GM23338 (cell line): ENCODE results near the gene PPFIA1. TPM values are rescaled to one million over a fixed set of nuclear protein-coding genes. Genes with fewer than 3 reads are reported as not detected.

ENCODE experiments used
- ATAC-seq: fragments of 200-7000 bp; cut with Tn5 transposase; 3 replicates; pipeline ENCODE4 v1.9.1; 2020
- DNase-seq: peaks from one replicate; pipeline ENCODE4 v3.0.0-alpha.2; 2015; ENCODE audit warnings: low spot score
- H2AFZ ChIP-seq: fragments of 200-600 bp; sonication (generic); 2 replicates; pipeline ENCODE4 v1.8.0; 2016; ENCODE audit warnings: antibody characterized with exemption, mild to moderate bottlenecking, moderate library complexity
- H3F3A ChIP-seq: fragments of 200-600 bp; sonication (generic); replicated peaks from 2 replicates; pipeline ENCODE4 v1.8.0; 2017; ENCODE audit warnings: antibody characterized with exemption, mixed run types, low read depth
- H3K27ac ChIP-seq: fragments of 200-600 bp; sonication (generic); 2 replicates; pipeline ENCODE4 v1.6.1; 2016; ENCODE audit warnings: low read depth
- H3K27me3 ChIP-seq: fragments of 200-600 bp; sonication (generic); 2 replicates; pipeline ENCODE4 v1.8.0; 2016; ENCODE audit warnings: mild to moderate bottlenecking, mixed run types, moderate library complexity; ENCODE audit not compliant: insufficient read depth
- H3K36me3 ChIP-seq: fragments of 200-600 bp; sonication (generic); 2 replicates; pipeline ENCODE4 v1.8.0; 2016; ENCODE audit warnings: mild to moderate bottlenecking; ENCODE audit not compliant: insufficient read depth
- H3K4me1 ChIP-seq: fragments of 200-600 bp; sonication (generic); 2 replicates; pipeline ENCODE4 v1.8.0; 2016; ENCODE audit warnings: mild to moderate bottlenecking, moderate library complexity; ENCODE audit not compliant: insufficient read depth
- H3K4me2 ChIP-seq: fragments of 200-600 bp; sonication (generic); 2 replicates; pipeline ENCODE4 v1.7.1; 2017; ENCODE audit warnings: mixed run types
- H3K4me3 ChIP-seq: fragments of 200-600 bp; sonication (generic); 2 replicates; pipeline ENCODE4 v1.6.1; 2016; ENCODE audit warnings: mixed run types
- H3K79me2 ChIP-seq: fragments of 200-600 bp; sonication (generic); replicated peaks from 2 replicates; pipeline ENCODE4 v1.8.0; 2017; ENCODE audit warnings: mild to moderate bottlenecking; ENCODE audit not compliant: insufficient read depth
- H3K9me2 ChIP-seq: fragments of 200-600 bp; sonication (generic); 2 replicates; pipeline ENCODE4 v1.8.0; 2017; ENCODE audit not compliant: insufficient read depth
- H4K20me1 ChIP-seq: fragments of 200-600 bp; sonication (generic); replicated peaks from 2 replicates; pipeline ENCODE4 v1.8.0; 2017; ENCODE audit warnings: mild to moderate bottlenecking; ENCODE audit not compliant: insufficient read depth
- H3K27ac Mint-ChIP-seq: 2 replicates; pipeline ENCODE4 v1.8.0; 2020; ENCODE audit warnings: inconsistent platforms, mild to moderate bottlenecking, moderate library complexity, mixed read lengths
- H3K27me3 Mint-ChIP-seq: 3 replicates; pipeline ENCODE4 v1.8.0; 2022; ENCODE audit warnings: low read depth, mild to moderate bottlenecking, moderate library complexity, mixed read lengths, inconsistent platforms; ENCODE audit not compliant: insufficient read depth, poor library complexity
- H3K36me3 Mint-ChIP-seq: 3 replicates; pipeline ENCODE4 v1.8.0; 2021; ENCODE audit warnings: low read depth, mild to moderate bottlenecking, inconsistent platforms, moderate library complexity, mixed read lengths
- H3K4me1 Mint-ChIP-seq: 3 replicates; pipeline ENCODE4 v1.8.0; 2020; ENCODE audit warnings: mild to moderate bottlenecking, inconsistent platforms, mixed read lengths
- H3K4me3 Mint-ChIP-seq: 3 replicates; pipeline ENCODE4 v1.8.0; 2021; ENCODE audit warnings: moderate library complexity, mild to moderate bottlenecking, inconsistent platforms, mixed read lengths
- H3K9me3 Mint-ChIP-seq: 3 replicates; pipeline ENCODE4 v1.8.0; 2020; ENCODE audit warnings: moderate library complexity, mild to moderate bottlenecking, inconsistent platforms, mixed read lengths
- CREB1 ChIP-seq: fragments of 250-450 bp; sonication (Bioruptor Pico); IDR thresholded peaks from 2 replicates; pipeline ENCODE4 v1.5.0; 2020; ENCODE audit warnings: low read depth, mild to moderate bottlenecking, moderate library complexity
- EZH2 ChIP-seq: fragments of 200-600 bp; sonication (generic); IDR thresholded peaks from one replicate; pipeline ENCODE4 v1.8.0; 2017; ENCODE audit warnings: antibody characterized with exemption, mild to moderate bottlenecking, low read depth; ENCODE audit not compliant: unreplicated experiment
- EZH2phosphoT487 ChIP-seq: fragments of 200-600 bp; sonication (generic); IDR thresholded peaks from one replicate; pipeline ENCODE4 v1.8.1; 2018; ENCODE audit warnings: antibody characterized with exemption; ENCODE audit not compliant: unreplicated experiment
- JUNB ChIP-seq: IDR thresholded peaks from one replicate; pipeline ENCODE4 v1.6.1; 2016; ENCODE audit warnings: antibody characterized with exemption; ENCODE audit not compliant: unreplicated experiment
- NANOG ChIP-seq: IDR thresholded peaks from 2 replicates; pipeline ENCODE4 v1.6.1; 2016; ENCODE audit warnings: antibody characterized with exemption, borderline replicate concordance
- POLR2AphosphoS5 ChIP-seq: IDR thresholded peaks from 2 replicates; pipeline ENCODE4 v1.6.1; 2016; ENCODE audit warnings: antibody characterized with exemption, low read depth
- ZNF331 ChIP-seq: fragments of 250-450 bp; sonication (Bioruptor Pico); IDR thresholded peaks from 2 replicates; pipeline ENCODE4 v1.5.0; 2020; ENCODE audit warnings: low read depth, mild to moderate bottlenecking, moderate library complexity
- polyA plus RNA-seq: library from polyadenylated mRNA; unstranded; fragments of >200 nt; fragmentation: Nextera tagmentation; extraction: Ambion mirVana; gene quantifications from 2 replicates; pipeline ENCODE4 v1.2.1, GENCODE V29; 2016
- total RNA-seq: library from RNA; depleted of rRNA; stranded (reverse); fragments of >200 nt; shearing (Covaris generic); gene quantifications from 2 replicates; pipeline ENCODE4 v1.2.3, GENCODE V29; 2014
- TF ChIP-seq, protein P1 (sequence below): IDR thresholded peaks from 2 replicates; pipeline ENCODE4 v1.6.1; 2016; ENCODE audit warnings: antibody characterized with exemption
- TF ChIP-seq, protein P2 (sequence below): fragments of 250-450 bp; sonication (Bioruptor Pico); IDR thresholded peaks from 2 replicates; pipeline ENCODE4 v1.5.0; 2020; ENCODE audit warnings: mild to moderate bottlenecking, moderate library complexity

The PPFIA1 gene
- total and polyA plus RNA-seq, 2 experiments from 2014 or later: 41.7 to 62.0 TPM

DNA sequence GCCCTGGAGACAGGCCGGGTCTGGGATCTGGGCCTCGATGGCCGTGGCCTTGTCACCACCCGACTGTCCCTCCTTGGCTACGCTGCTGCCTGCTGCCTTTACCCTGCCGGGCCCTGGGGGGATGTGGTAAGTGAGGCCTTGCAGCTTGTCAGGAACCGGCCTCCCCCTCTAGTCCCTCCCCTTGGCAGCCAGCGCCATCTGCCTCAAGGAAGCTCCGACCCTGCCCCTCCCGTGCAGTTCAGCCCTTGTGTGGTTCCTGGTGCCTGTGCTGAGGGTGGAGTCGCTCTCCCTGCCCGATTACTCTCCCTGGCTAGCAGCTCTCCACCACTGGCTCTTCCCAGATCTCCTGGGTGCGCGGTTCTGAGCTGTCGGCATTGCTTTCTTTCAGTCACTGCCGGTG, 161.6 kb downstream of the PPFIA1 start:
- Histone ChIP-seq H3K9me2 (no peaks in the 10 kb centered on the region), H3K4me3 (no peak overlapping the region), H3K27me3 (no peaks in the 10 kb centered on the region), H3K4me1 (no peaks in the 10 kb centered on the region), H3K36me3 (peaks cover 22% of the 10 kb centered on the region; the same call in 1 of the 2 replicates), H3K79me2 (no peaks in the 10 kb centered on the region), H2AFZ (no peak overlapping the region), H3K27ac (no peak overlapping the region), H3K4me2 (no peak overlapping the region), H3F3A (no peaks in the 10 kb centered on the region), H4K20me1 (peaks cover 14% of the 10 kb centered on the region)
- Mint-ChIP-seq H3K9me3 (peaks cover 2% of the 10 kb centered on the region; the same call in 1 of the 3 replicates), H3K4me3 (no peak overlapping the region), H3K4me1 (peaks cover 4% of the 10 kb centered on the region; the same call in 1 of the 3 replicates), H3K27ac (no peak overlapping the region; the same call in 1 of the 2 replicates), H3K27me3 (peaks cover under 1% of the 10 kb centered on the region), H3K36me3 (peaks cover 88% of the 10 kb centered on the region)
- TF ChIP-seq, protein P1, sequence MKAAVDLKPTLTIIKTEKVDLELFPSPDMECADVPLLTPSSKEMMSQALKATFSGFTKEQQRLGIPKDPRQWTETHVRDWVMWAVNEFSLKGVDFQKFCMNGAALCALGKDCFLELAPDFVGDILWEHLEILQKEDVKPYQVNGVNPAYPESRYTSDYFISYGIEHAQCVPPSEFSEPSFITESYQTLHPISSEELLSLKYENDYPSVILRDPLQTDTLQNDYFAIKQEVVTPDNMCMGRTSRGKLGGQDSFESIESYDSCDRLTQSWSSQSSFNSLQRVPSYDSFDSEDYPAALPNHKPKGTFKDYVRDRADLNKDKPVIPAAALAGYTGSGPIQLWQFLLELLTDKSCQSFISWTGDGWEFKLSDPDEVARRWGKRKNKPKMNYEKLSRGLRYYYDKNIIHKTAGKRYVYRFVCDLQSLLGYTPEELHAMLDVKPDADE: no peak
- TF ChIP-seq JUNB (no peak), EZH2 (no peak)
- ATAC-seq (no peak; the same call in 2 of the 3 replicates), DNase-seq (no peak)

DNA sequence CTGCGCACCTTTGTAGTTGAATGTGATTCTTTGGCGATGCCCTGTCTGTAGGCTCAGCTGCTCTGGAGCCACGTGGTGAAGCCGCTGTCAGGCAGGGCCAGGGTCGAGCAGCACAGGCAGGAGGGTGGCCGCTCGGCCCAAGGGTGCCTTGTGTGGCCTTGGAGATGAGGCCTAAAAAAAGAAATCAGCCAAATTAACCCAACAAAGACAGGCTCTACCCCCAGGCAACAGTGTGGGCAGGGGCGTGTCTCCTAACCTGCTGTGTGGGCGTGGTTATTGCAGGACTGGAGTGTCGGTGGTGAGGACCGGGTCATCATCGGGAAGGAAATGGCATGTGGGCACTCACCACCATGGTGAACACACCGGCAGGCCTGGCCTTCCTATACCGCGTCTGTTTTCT, 162.1 kb downstream of the PPFIA1 start:
- H3K36me3 Mint-ChIP-seq: peaks cover 88% of the 10 kb centered on the region
- no peak for TF ChIP-seq ZNF331
- TF ChIP-seq, protein P2, sequence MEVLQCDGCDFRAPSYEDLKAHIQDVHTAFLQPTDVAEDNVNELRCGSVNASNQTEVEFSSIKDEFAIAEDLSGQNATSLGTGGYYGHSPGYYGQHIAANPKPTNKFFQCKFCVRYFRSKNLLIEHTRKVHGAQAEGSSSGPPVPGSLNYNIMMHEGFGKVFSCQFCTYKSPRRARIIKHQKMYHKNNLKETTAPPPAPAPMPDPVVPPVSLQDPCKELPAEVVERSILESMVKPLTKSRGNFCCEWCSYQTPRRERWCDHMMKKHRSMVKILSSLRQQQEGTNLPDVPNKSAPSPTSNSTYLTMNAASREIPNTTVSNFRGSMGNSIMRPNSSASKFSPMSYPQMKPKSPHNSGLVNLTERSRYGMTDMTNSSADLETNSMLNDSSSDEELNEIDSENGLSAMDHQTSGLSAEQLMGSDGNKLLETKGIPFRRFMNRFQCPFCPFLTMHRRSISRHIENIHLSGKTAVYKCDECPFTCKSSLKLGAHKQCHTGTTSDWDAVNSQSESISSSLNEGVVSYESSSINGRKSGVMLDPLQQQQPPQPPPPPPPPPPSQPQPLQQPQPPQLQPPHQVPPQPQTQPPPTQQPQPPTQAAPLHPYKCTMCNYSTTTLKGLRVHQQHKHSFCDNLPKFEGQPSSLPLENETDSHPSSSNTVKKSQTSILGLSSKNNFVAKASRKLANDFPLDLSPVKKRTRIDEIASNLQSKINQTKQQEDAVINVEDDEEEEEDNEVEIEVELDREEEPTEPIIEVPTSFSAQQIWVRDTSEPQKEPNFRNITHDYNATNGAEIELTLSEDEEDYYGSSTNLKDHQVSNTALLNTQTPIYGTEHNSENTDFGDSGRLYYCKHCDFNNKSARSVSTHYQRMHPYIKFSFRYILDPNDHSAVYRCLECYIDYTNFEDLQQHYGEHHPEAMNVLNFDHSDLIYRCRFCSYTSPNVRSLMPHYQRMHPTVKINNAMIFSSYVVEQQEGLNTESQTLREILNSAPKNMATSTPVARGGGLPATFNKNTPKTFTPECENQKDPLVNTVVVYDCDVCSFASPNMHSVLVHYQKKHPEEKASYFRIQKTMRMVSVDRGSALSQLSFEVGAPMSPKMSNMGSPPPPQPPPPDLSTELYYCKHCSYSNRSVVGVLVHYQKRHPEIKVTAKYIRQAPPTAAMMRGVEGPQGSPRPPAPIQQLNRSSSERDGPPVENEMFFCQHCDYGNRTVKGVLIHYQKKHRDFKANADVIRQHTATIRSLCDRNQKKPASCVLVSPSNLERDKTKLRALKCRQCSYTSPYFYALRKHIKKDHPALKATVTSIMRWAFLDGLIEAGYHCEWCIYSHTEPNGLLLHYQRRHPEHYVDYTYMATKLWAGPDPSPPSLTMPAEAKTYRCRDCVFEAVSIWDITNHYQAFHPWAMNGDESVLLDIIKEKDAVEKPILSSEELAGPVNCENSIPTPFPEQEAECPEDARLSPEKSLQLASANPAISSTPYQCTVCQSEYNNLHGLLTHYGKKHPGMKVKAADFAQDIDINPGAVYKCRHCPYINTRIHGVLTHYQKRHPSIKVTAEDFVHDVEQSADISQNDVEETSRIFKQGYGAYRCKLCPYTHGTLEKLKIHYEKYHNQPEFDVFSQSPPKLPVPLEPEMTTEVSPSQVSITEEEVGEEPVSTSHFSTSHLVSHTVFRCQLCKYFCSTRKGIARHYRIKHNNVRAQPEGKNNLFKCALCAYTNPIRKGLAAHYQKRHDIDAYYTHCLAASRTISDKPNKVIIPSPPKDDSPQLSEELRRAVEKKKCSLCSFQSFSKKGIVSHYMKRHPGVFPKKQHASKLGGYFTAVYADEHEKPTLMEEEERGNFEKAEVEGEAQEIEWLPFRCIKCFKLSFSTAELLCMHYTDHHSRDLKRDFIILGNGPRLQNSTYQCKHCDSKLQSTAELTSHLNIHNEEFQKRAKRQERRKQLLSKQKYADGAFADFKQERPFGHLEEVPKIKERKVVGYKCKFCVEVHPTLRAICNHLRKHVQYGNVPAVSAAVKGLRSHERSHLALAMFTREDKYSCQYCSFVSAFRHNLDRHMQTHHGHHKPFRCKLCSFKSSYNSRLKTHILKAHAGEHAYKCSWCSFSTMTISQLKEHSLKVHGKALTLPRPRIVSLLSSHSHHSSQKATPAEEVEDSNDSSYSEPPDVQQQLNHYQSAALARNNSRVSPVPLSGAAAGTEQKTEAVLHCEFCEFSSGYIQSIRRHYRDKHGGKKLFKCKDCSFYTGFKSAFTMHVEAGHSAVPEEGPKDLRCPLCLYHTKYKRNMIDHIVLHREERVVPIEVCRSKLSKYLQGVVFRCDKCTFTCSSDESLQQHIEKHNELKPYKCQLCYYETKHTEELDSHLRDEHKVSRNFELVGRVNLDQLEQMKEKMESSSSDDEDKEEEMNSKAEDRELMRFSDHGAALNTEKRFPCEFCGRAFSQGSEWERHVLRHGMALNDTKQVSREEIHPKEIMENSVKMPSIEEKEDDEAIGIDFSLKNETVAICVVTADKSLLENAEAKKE (CRISPR knock-in tag): no peak
- TF ChIP-seq, protein P1: no peak
- TF ChIP-seq CREB1 (CRISPR knock-in tag): no peak
- TF ChIP-seq JUNB: no peak
- TF ChIP-seq POLR2AphosphoS5: no peak
- no peak for TF ChIP-seq EZH2
- TF ChIP-seq NANOG: no peak
- no peak for TF ChIP-seq EZH2phosphoT487

More for the DNA sequence above, 162.1 kb downstream of the PPFIA1 start:
- Histone ChIP-seq H3K4me1 (no peaks in the 10 kb centered on the region), H3K9me2 (no peaks in the 10 kb centered on the region), H3F3A (no peaks in the 10 kb centered on the region), H4K20me1 (peaks cover 14% of the 10 kb centered on the region), H3K27me3 (no peaks in the 10 kb centered on the region), H2AFZ (no peak overlapping the region), H3K4me2 (no peak overlapping the region), H3K36me3 (peaks cover 22% of the 10 kb centered on the region; the same call in 1 of the 2 replicates), H3K79me2 (no peaks in the 10 kb centered on the region), H3K4me3 (no peak overlapping the region), H3K27ac (no peak overlapping the region)
- Mint-ChIP-seq H3K9me3 (peaks cover 2% of the 10 kb centered on the region; the same call in 1 of the 3 replicates), H3K4me1 (peaks cover 4% of the 10 kb centered on the region; the same call in 1 of the 3 replicates), H3K4me3 (no peak overlapping the region), H3K27ac (no peak overlapping the region; the same call in 1 of the 2 replicates), H3K27me3 (peaks cover 2% of the 10 kb centered on the region)
- DNase-seq: no peak
- ATAC-seq: peak; percentile 21
